NCI-H510A treated with DMSO at 0.1 percent for 48 hours (cell line): ENCODE data around the gene RPL19.
A peak's percentile ranks its signal among the peaks of the same experiment; 100 is the strongest.

Source experiments
- DNase-seq: peaks from one replicate; lab custom pipeline; 2025; lab: John Stamatoyannopoulos, UW

The RPL19 gene

DNA sequence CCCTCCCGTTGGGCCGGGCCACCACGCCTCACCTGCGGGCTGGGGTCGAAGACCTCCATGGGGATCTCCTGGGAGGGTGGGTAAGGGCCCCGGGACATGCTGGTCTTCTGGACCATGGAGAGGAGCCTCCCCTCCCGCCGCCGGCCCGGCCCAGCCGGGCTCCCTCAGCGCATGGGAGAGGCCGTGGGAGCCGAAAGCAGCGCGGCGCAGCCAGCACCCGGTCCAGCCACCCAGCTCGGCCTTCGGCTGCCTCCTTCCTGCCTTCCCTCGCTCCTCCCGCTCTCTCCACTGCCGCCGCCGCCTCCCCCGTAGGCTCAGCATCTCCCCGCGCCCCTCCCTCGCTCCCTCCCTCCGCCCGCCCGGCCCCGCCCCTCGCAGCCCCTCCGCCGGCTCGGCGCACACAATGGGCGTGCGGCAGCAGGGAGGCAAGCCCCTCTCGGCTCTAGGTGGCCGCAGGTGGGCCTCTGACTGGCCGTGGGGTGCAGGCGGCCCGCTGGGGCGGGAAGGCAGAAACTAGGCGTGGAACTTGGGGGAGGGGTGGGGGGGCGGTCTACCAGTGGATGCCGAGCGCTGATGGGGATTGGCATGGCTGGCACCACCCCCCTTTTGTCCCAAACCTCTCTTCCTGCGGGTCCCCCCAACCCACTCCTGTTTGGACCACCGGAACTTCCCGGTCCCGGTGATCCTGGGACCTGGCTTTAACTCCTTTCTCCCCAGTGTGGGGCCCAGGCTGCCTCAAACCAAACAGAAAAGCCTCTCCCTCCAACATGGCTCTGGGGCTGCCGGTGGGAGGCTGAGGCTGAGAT, 2.5 kb upstream of the RPL19 start, which contains the start of gene CACNB1:
TSS of gene CACNB1 (minus strand) at position 290 of the 806 bp plus-strand sequence. CDS start at position 116, 174 bp downstream.
- peak; percentile 85 for DNase-seq

- no peak for DNase-seq
Observed at GRCh38 chr17:39198186-39198566, 1.9 kb upstream of the RPL19 start.

GRCh38 chr17:39199820-39200069, 338 bp upstream of the RPL19 start:
- no peak for DNase-seq

GRCh38 chr17:39200957-39201510, 951 bp downstream of the RPL19 start:
- no peak for DNase-seq

DNA sequence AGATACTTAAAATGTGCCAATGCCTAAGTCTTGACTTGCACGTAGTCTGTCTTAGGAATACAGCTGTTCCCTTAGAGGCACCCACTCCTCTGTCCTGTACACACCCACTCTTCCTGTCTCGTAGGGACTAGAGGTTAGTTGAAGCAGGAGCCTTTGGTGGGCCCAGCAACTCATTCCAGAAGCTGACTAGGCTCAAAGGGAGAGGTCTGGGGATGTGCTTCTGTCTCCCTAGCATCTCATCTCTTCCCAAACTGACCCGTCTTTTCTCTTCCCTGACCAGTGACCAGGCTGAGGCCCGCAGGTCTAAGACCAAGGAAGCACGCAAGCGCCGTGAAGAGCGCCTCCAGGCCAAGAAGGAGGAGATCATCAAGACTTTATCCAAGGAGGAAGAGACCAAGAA, 4.2 kb downstream of the RPL19 start:
- no peak for DNase-seq

GRCh38 chr17:39205112-39205526, 5.0 kb downstream of the RPL19 start:
- no peak for DNase-seq

DNA sequence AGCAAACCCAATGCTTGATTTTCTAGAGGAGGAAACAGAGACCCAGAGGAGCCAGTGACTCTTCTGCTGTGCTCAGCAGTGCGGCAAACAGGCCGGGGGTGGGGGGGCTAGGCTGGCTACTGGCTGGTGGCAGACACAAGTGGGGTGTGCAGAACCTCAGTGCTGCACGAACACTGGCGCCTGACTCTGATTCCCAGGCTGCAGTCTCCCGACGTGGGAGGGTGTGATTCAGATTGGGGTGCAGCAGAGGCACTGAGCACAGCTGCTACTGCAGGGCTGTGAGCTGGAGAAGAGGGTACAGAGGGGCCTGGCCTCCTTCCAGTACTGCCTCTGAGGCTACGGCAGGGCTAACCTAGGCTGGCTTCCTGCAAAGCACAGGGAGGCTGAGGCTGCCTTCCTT, 8.1 kb downstream of the RPL19 start:
- DNase-seq = no peak

DNA sequence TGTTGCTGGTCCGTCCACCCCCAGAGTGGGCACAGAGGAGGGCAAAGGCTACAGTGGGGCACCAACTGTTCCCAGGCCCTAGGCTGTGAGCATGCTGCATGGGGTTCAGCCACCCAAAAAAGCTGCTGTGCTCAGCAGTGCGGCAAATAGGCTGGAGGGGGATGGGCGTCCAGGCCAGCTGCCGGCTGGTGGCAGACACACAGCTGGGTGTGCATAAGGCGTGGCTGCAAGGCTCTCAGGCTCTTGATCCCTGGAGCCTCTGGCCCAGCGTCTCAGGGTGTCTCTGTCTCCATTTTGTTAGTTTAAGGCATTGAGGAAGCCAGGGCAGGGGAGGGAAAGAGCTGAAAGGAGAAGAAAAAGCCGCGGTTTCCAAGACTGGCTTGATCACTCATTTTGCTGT, 8.8 kb downstream of the RPL19 start:
- peak; percentile 63 for DNase-seq

- DNase-seq = no peak
Observed at GRCh38 chr17:39209317-39210092, 9.4 kb downstream of the RPL19 start.

- DNase-seq = no peak
Observed at GRCh38 chr17:39210093-39210434, 10.0 kb downstream of the RPL19 start.

GRCh38 chr17:39212195-39212810, 12.2 kb downstream of the RPL19 start:
- DNase-seq = no peak

DNA sequence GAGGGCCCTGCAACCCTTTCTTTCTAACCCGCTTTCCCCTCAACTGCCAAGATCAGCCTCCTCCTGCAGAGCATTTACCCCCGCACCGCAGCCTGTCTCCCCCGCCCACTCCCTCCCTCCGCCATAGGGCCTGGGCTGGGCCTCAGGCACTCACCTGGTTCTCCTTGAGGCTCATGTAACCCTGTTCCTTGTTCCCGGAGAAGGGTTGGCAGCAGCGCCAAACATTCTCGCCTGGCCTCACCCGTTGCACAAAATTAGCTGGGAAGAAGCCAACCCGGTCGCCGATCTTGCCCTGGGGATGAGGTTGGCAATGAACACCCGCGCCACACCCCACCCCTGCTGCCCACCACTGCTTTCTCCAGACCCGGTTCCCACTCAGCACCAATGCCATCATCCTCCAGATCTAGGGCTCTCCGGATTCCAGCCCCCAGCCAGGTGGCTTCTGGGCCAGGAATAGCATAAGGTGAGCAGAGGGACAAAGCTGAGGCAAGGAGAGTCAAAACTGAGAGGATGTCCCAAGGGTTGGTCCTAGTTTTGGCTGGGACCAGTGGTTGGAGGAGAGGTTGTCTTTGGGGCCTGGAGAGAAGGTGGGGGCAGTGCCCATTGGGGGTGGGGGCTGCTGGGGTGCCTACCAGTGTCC, 12.9 kb downstream of the RPL19 start:
- DNase-seq = no peak

GRCh38 chr17:39213852-39214251, 13.8 kb downstream of the RPL19 start:
- DNase-seq = no peak

- no peak for DNase-seq
Observed at GRCh38 chr17:39217734-39218369, 17.8 kb downstream of the RPL19 start.

- DNase-seq = no peak
Observed at GRCh38 chr17:39218906-39219305, 18.8 kb downstream of the RPL19 start.

DNA sequence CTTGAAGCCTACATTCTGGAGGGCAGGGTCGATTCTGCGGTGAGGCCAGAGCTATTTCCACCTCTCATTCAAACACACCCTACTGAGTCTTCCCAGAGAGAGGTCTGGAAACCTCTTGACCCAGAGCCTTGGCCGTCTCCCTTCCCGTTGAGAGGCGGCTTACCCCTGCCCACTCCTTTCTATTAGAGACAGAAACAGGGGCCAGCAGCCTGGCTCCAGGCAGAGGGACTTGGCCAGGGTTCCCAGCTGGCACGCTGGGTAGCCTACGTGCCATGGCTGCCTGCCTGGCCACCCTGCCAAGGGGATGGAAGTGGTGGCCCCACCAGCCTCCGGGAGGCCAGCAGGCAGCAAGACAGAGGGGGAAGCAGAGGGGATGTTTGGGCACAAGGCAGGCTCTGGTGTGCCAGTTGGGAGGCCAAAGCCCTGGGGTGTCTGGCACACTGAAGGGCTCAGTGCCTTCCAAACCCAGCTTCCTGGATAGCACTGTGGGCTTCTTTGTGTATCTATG, 19.6 kb downstream of the RPL19 start:
- DNase-seq = no peak

DNA sequence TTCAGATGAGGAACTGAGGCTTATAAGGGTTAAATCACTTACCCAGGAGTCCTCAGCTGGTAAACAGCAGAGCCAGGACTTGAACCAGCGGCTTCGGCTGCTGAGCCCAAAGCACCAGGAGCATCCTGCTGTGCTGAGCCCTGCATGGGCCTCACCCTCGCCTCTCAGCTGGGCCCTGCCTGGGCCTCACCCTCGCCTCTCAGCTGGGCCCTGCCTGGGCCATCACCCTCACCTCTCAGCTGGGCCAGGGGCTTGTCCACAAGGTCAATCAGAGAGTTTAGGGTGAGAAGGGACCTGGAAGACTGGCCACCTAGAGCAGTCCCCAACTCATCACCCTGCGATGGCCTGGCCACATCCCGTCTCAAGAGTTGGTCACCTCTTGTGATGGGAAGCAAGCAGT, 21.5 kb downstream of the RPL19 start:
- no peak for DNase-seq

- DNase-seq = no peak
Observed at GRCh38 chr17:39222151-39222550, 22.1 kb downstream of the RPL19 start.

DNA sequence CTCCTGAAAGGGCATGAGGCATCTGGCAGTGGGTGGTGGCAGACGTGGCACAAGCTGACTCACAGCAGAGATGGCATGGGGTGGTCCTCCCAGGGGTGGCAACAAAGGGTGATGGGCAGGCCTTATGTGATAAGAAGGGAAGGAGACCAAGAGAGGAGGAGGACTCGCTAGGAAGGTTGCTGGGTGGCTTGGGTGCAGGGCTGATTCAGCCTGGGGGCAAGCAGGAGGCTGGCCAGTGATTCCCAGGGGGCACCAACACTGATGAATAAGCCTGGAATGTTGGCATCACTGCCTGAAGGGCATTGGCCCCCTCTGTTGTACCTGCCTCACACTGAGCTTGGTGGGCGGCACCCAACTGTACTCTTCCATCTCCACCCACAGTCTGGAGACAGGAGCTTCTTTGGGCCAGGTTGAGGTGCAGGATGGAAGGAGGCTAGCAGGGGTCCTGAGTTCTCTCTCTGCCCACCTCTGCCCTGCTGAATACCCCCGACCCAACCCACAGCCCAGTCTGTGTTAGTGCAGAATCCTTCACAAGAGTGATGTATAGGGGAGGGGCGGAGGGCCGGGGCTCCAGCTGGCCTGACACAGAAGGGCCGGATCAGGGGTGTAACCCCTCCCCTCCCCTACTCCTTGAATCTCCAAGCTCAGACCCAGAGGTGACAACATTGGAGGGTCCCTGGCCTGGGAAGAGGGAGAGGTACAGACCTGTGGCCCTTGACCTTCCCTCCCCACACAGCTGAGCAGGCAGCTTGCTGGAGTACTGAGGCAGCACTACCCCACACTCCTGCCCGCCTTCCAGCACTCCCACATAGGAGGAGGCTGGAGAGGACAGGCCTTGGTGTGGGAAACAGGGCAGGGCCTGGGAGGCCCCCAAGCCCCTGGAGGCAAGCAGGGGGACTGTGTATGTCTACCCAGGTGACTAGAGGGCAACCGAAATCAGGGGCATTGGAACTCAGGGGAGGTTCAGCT, 23.1 kb downstream of the RPL19 start:
- DNase-seq = no peak
